HG03045 (cell line): ENCODE data around the gene SCN9A.
"Not testable (repeated sequence)": the region's sequence is repeated elsewhere in the genome, so short reads cannot be mapped to it uniquely, and the experiment has no call there.

Source experiments
- ATAC-seq: cut with Tn5 transposase; IDR thresholded peaks from one replicate; pipeline ENCODE4 v1.9.1; 2021; ENCODE audit warnings: mild to moderate bottlenecking, moderate library complexity; ENCODE audit not compliant: unreplicated experiment

Gene SCN9A

GRCh38 chr2:166337932-166338331 is 37.8 kb downstream of the SCN9A start:
- no peak for ATAC-seq

- no peak for ATAC-seq
Observed at GRCh38 chr2:166335284-166335683, 40.5 kb downstream of the SCN9A start.

GRCh38 chr2:166334805-166335204 is 40.9 kb downstream of the SCN9A start:
- no peak for ATAC-seq

- no peak for ATAC-seq
Observed at GRCh38 chr2:166333801-166334200, 41.9 kb downstream of the SCN9A start.

GRCh38 chr2:166332106-166332505 is 43.6 kb downstream of the SCN9A start:
- no peak for ATAC-seq

- no peak for ATAC-seq
Observed at GRCh38 chr2:166331468-166331867, 44.3 kb downstream of the SCN9A start.

GRCh38 chr2:166329465-166329864 is 46.3 kb downstream of the SCN9A start:
- ATAC-seq: no peak

DNA sequence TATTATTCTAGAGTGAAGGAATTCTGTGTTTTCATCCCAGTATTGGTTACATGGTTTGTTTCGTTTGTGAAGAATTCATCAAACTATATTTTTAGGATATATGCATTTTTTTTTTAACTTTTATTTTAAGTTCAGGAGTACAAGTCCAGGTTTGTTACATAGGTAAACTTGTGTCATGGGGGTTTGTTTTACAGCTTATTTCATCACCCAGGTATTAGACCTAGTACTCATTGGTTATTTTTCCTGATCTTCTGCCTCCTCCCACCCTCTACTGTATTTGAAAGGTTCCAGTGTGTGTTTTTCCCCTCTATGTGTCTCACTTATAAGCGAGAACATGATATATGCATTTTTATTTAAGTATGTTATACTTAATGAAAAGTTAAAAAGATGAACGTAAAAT is 47.6 kb downstream of the SCN9A start:
- ATAC-seq: no peak

DNA sequence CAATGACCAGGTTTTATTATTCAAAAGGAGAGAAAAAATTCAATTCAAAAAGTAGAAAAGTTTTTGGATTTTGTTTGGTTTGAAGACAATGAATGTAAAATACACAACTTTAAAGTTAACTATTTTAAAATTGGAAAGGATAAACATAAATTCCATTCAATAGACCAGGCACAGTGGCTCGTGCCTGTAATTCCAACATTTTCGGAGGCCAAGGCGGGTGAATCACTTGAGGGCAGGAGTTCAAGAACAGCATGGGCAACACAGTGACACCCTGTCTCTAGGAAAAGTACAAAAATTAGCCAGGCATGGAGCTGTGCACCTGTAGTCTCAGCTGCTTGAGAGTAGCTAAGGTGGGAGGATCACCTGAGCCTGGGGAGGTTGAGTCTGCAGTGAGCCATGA is 54.7 kb downstream of the SCN9A start:
- no peak for ATAC-seq

DNA sequence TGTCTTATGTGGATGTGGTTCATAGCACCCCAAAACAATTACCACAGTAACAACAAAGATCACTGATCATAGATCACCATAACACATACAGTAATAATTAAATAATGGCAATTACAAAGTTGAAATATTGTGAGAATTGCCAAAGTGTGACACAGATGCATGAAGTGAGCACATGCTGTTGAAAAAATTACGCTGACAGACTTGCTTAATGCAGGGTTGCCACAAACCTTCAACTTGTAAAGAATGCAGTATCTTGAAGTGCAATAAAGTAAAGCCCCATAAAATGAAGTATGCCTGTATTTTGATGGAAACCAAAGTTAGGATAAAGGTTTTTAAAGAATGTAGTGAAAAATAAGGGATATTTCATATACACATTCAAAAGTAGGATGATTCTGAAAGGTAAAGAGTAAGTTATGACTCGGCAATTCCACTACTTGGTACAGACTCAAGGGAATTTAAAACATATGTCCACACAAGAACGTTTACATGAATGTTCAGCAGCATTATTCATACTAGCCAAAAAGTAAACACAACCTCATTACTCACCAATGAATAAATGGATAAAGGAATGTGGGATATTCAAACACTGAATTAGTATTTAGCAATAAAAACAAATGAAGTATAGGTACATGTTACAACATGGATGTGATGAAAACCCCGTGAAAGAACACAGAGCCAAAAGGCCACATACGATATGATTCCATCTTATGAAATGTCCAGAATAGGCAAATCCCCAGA is 61.6 kb downstream of the SCN9A start:
- ATAC-seq: no peak

GRCh38 chr2:166312863-166313262 is 62.9 kb downstream of the SCN9A start:
- not testable (repeated sequence) for ATAC-seq

- ATAC-seq: no peak
Observed at GRCh38 chr2:166307326-166307725, 68.4 kb downstream of the SCN9A start.

DNA sequence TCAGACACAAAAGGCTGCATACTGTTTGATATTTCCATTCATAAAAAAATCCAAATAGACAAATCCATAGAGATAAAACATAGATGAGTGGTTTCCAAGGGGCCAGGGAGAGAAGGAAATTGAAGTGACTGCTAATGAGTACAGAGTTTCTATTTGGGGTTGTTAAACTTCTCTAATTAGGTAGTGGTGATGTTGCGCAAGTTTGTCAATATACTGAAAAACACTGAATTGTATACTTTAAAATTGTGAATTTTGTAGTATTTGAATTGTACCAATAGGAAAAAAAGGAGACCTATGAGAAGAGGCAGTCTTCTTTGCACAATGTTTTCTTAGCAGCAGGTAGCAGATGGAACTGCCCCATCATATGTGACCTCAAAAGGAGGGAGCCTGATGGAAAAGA is 71.1 kb downstream of the SCN9A start:
- no peak for ATAC-seq

DNA sequence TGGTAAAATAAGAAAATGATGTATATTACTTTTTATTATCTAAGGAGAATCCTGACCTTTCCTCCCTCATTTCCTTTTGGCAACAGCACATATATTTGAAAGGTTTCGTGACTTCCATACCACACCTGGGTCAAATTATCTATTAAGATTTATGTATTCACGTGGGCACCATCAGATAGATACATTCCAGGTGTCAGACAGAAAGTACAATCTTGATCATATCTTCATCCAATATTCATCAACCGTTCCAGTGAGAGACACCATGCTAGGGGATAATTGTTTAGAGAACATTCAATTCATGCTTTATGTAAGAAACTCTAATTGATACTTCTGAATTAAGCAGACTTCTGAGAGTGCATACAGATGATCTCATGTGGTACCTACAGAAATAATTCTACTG is 73.7 kb downstream of the SCN9A start:
- no peak for ATAC-seq

DNA sequence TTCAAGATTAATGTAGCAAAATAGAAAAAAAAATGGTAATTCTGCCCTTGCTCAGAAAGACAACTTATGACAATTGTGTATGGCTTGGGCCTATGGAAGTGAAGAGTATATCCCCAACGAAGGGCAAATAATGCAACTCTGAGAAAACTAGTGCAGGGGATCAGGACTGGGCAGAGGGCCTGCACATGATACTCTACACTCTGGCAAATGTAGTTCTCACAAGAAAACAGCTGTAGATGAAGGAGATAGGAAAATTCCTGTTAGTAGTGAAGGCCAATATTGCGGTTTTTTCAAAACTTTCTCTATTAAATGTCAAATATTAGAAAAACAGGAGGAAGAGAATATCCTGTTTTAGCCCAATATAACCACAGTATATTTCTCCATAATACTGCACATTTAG is 77.8 kb downstream of the SCN9A start:
- no peak for ATAC-seq

GRCh38 chr2:166293984-166294383 is 81.8 kb downstream of the SCN9A start:
- ATAC-seq: no peak

GRCh38 chr2:166285215-166285614 is 90.5 kb downstream of the SCN9A start:
- no peak for ATAC-seq

GRCh38 chr2:166284359-166284758 is 91.4 kb downstream of the SCN9A start:
- no peak for ATAC-seq

DNA sequence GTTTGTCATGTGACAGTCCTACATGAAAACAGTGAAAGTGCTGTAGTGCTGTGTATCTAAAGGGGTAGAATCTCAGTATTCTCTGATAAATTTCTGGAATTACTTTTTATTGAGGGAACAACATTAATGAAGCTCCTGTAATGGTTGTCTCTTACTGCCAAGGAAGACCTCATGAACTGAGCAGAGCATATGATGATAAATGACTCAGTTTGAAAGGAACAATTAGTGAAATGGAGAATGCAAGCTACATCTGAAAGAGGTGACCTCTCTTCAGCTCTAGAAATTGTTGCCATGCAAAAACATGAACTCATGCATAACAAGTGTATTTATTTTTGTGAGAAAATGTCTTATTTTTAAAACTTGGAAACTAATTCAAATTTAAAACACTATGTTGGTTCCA is 93.6 kb downstream of the SCN9A start:
- ATAC-seq: no peak

GRCh38 chr2:166278856-166279255 is 96.9 kb downstream of the SCN9A start:
- ATAC-seq: no peak

DNA sequence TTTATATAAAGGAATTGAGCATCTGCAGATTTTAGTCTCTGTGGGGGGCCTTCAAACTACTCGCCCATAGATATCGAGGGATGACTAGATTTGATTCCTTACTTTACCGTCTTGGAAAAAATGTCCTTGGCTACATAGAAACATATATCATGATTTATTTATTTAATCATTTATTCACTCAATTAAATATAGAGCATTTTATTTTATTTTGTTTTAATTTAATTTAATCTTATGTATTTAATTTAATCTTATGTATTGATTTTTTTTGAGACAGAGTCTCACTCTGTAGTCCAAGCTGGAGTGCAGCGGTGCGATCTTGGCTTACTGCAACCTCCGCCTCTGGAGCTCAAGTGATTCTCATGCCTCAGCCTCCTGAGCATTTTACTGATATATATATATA is 105.4 kb downstream of the SCN9A start:
- no peak for ATAC-seq

DNA sequence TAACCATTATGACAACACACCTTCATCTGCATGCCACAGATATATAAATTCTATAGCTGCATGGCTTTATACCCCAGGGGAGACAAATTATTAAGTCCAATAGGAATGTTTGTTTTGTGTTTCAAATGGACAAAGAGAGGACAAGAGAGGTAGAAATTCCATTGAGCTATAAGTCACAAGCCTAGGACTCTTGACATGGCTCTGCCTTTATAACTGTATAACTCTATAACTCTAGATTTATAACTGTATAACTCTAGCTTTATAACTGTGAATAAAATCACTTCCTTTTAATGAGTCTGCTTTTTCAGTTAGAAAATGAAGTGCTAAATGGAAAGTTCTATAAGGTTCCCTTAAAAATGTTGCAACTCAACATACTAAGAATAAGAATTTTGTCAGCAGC is 106.4 kb downstream of the SCN9A start:
- no peak for ATAC-seq

- no peak for ATAC-seq
Observed at GRCh38 chr2:166257859-166258258, 117.9 kb downstream of the SCN9A start.
